HG02763 (cell line): Measurements from ENCODE around the gene SDHAF4.
"Not testable (repeated sequence)": the region's sequence is repeated elsewhere in the genome, so short reads cannot be mapped to it uniquely, and the experiment has no call there.

ENCODE experiments used
- ATAC-seq: cut with Tn5 transposase; IDR thresholded peaks from one replicate; pipeline ENCODE4 v1.9.1; 2021; ENCODE audit warnings: mild to moderate bottlenecking, moderate library complexity; ENCODE audit not compliant: unreplicated experiment

SDHAF4 gene

DNA sequence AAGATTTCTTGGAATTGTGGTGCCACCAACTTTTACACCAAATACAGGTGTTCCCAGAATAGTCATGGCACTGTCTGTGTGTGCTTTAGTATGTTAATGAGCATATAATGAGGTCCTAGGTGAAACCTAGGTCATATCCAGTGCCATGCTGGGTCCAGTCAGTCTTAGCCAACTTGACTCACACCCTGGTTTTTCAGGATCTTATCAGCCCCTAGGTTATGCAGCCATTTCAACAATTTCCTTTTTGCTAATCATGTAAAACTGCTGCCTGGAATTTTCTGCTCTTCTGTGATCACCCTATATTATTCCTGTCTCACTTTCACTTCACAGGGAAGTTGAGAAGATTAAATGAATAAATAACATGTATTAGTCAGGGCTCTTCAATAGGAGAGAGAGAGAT, 23.7 kb downstream of the SDHAF4 start:
- no peak for ATAC-seq

DNA sequence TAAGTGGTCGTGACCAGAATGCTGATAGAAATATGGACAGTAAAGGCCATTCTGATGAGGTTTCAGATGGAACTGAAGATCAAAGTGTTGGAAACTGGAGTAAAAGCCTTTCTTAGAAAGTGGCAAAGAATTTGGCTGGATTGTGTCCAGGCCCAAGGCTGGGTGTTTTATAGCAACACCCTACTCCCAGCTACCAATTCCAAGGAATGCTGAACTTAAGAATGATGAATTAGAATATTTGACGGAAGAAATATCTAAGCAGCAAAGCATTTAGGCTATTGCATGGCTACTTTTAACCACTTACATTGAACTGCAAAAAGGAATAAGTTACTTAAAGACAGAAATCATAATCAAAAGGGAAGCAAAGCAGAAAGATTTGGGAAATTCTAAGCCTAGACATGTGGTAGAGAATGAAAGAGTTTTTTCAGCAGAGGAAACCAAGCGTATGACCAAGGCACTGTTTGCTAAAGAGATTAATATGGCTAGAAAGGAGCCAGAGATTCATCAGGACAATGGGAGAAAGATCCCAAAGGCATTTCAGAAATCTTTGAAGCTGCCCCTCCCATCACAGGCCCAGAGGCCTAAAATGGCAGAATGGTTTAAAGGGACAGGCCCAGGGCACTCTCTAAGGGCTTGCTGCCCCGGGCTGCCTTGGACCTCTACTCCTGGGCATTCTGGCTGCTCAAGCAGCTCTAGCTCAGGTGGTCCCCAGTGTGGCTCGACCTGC, 25.8 kb downstream of the SDHAF4 start:
- ATAC-seq: no peak

- ATAC-seq: no peak
These were observed 26.4 kb downstream of the SDHAF4 start for GRCh38 chr6:70593118-70593486.

DNA sequence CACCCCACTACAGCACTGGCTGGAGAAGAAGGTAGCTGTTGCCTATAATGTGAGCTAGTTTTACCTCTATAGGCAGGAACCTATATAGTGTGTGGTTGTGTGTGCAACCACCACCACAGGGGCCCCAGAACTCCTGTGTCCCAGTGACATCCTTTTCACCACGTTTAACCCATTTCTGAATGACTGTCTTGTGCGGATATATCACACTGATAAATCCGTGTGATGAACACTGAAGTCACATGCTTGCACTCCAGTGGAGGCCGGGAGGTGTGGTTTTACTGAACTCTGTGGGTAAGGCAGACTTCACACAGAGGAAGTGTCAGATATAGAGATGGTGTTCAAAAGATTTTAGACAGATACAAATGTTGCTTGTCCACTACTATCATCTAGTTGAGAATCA, 32.5 kb downstream of the SDHAF4 start:
- ATAC-seq: no peak

GRCh38 chr6:70601014-70601413, 34.3 kb downstream of the SDHAF4 start:
- no peak for ATAC-seq

- ATAC-seq: no peak
These were observed 37.5 kb downstream of the SDHAF4 start for GRCh38 chr6:70604254-70604653.

GRCh38 chr6:70607371-70607770, 40.6 kb downstream of the SDHAF4 start:
- ATAC-seq: not testable (repeated sequence)

DNA sequence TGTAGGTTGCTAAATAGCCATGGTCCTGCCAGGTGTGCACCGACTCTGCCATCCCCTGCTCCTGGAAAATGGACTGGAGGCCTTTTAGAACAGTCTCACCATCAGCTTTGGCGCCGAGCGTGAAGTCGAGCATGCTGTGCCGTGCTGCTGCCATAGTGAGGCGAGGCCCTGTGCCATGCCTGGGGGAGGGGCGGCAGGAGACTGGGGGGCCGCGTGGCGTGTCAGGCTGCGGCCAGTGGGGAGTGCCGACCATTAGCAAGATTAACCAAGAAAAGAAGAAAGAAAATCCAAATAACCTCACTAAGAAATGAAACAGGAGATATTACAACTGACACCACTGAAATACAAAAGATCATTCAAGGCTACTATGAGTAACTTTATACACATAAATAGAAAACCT, 42.5 kb downstream of the SDHAF4 start:
- ATAC-seq: not testable (repeated sequence)

- ATAC-seq: no peak
These were observed 50.1 kb downstream of the SDHAF4 start for GRCh38 chr6:70616728-70617260.

DNA sequence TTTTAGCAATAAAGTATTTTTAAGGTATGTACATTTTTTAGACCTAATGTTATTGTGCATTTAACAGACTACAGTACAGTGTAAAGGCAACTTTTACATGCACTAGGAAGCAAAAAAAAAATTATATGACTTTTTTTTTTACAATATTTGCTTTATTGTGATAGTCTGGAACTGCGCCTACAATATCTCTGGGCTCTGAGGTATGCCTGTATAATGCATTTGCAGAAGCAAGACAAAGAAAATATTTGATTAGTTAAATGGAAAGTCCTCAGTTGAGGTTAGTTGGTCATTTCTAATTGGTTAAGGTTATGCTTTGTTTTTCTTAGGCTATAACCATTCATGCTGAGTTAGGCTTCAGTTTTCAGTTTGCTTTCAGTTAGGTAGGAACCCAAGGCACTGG, 54.0 kb downstream of the SDHAF4 start:
- ATAC-seq: no peak

DNA sequence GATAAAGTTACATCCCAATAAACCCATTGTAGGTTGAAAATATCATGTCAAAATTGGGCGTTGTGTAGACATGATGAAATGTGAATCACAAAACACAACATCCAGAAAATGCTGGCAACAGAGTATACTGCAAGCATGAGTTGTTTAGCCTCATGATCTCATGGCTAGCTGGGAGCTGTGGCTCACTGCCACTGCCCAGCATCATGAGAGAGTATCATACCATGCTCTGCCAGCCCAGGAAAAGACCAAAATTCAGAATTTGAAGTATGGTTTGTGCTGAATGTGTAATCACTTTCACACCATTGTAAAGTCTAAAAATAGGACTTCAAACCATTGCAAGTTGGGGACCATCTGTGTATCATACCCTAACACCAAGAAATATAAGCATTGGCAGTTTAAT, 55.7 kb downstream of the SDHAF4 start:
- ATAC-seq: no peak

- ATAC-seq: no peak
These were observed 58.7 kb downstream of the SDHAF4 start for GRCh38 chr6:70625436-70625835.

DNA sequence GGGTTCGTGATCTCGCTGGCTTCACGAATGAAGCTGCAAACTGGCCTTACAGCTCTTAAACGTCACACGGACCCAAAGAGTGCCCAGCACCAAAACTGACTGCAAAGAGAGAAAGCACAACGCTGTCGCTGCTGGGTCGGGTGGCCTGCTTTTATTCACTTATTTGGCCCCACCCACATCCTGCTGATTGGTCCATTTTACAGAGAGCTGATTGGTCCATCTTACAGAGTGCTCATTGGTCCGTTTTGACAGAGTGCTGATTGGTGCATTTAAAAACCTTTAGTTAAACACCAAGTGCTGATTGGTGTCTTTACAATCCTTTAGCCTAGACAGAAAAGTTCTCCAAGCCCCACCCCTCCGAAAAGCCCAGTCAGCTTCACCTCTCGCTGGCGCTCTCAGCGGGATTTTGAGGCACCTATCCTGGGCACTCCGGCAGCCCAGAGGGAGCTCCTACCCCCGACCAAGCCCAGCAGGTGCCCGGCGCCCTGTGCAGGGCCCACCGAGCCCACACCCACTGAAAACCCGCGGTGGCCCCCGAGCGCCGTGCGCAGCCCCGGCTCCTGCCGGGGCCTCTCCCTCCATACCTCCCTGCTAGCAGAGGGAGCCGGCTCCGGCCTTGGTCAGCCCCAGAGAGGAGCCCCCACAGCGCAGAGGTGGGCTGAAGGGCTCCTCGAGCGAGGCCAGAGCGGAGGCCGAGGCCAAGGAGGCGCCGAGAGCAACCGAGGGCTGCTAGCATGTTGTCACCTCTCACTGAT, 60.9 kb downstream of the SDHAF4 start:
- no peak for ATAC-seq

- ATAC-seq: no peak
These were observed 63.2 kb downstream of the SDHAF4 start for GRCh38 chr6:70629929-70630328.

GRCh38 chr6:70633870-70634269, 67.1 kb downstream of the SDHAF4 start:
- no peak for ATAC-seq

- ATAC-seq: no peak
These were observed 69.9 kb downstream of the SDHAF4 start for GRCh38 chr6:70636596-70636995.

GRCh38 chr6:70638468-70638867, 71.7 kb downstream of the SDHAF4 start:
- no peak for ATAC-seq
